ENCODE data around the gene SAV1.
"Not testable (repeated sequence)": the region's sequence is repeated elsewhere in the genome, so short reads cannot be mapped to it uniquely, and the experiment has no call there.

The SAV1 gene

GRCh38 chr14:50664579-50664978 lies 3.5 kb downstream of the SAV1 start:
- not testable (repeated sequence) for DNase-seq

GRCh38 chr14:50659327-50659974 lies 8.7 kb downstream of the SAV1 start:
- no peak for DNase-seq

- no peak for DNase-seq
These were observed 9.9 kb downstream of the SAV1 start for GRCh38 chr14:50658203-50658602.

- DNase-seq = no peak
These were observed 10.4 kb downstream of the SAV1 start for GRCh38 chr14:50657753-50658152.

- no peak for DNase-seq
These were observed 11.3 kb downstream of the SAV1 start for GRCh38 chr14:50656776-50657175.

GRCh38 chr14:50649691-50650090 lies 18.4 kb downstream of the SAV1 start:
- DNase-seq = no peak

- DNase-seq = no peak
These were observed 20.4 kb downstream of the SAV1 start for GRCh38 chr14:50647753-50648152.

- no peak for DNase-seq
These were observed 20.8 kb downstream of the SAV1 start for GRCh38 chr14:50647282-50647681.

- DNase-seq = no peak
These were observed 33.0 kb downstream of the SAV1 start for GRCh38 chr14:50635141-50635540.

- no peak for DNase-seq
These were observed 34.2 kb downstream of the SAV1 start for GRCh38 chr14:50633954-50634353.

GRCh38 chr14:50631408-50631821 lies 36.7 kb downstream of the SAV1 start:
- no peak for DNase-seq

- not testable (repeated sequence) for DNase-seq
These were observed 43.2 kb downstream of the SAV1 start for GRCh38 chr14:50624947-50625346.

GRCh38 chr14:50624447-50624846 lies 43.7 kb downstream of the SAV1 start:
- DNase-seq = no peak

- DNase-seq = no peak
These were observed 45.1 kb downstream of the SAV1 start for GRCh38 chr14:50622978-50623377.

- no peak for DNase-seq
These were observed 47.8 kb downstream of the SAV1 start for GRCh38 chr14:50620341-50620740.

GRCh38 chr14:50619569-50620141 lies 48.5 kb downstream of the SAV1 start:
- DNase-seq = no peak

- DNase-seq = no peak
These were observed 51.8 kb downstream of the SAV1 start for GRCh38 chr14:50616275-50616674.

GRCh38 chr14:50615552-50615951 lies 52.6 kb downstream of the SAV1 start:
- no peak for DNase-seq

- DNase-seq = no peak
These were observed 53.0 kb downstream of the SAV1 start for GRCh38 chr14:50615056-50615455.

GRCh38 chr14:50612806-50613205 lies 55.3 kb downstream of the SAV1 start:
- DNase-seq = no peak

GRCh38 chr14:50610465-50610864 lies 57.6 kb downstream of the SAV1 start:
- DNase-seq = no peak

GRCh38 chr14:50608302-50608851 lies 59.7 kb downstream of the SAV1 start:
- no peak for DNase-seq

- no peak for DNase-seq
These were observed 60.3 kb downstream of the SAV1 start for GRCh38 chr14:50607761-50608160.

- DNase-seq = no peak
These were observed 60.9 kb downstream of the SAV1 start for GRCh38 chr14:50607181-50607580.

GRCh38 chr14:50606468-50606867 lies 61.6 kb downstream of the SAV1 start:
- no peak for DNase-seq
